Activated naive CD4-positive, alpha-beta T cell treated with anti-CD3 and anti-CD28 coated beads for 36 hours (primary cell): ENCODE data around the gene CCNB1IP1. TPM values are rescaled to one million over a fixed set of nuclear protein-coding genes. Genes with fewer than 3 reads are reported as not detected.

Source experiments
- CTCF ChIA-PET: fragments of 350-600 bp; sonication (Branson Sonifier 250); formaldehyde crosslinking; loops from one replicate; lab custom pipeline; 2021; ENCODE audit warnings: antibody characterized with exemption; lab: Charles Lee
- DNase-seq: peaks from one replicate; pipeline ENCODE4 v3.0.0-alpha.2; 2020
- H3K27ac Mint-ChIP-seq: one replicate; pipeline ENCODE4 v1.8.0; 2021; ENCODE audit warnings: mild to moderate bottlenecking, mixed read lengths
- H3K27me3 Mint-ChIP-seq: one replicate; pipeline ENCODE4 v1.8.0; 2021; ENCODE audit warnings: low read depth, mixed read lengths
- H3K36me3 Mint-ChIP-seq: one replicate; pipeline ENCODE4 v1.8.0; 2021; ENCODE audit warnings: low read depth, mixed read lengths
- H3K4me1 Mint-ChIP-seq: one replicate; pipeline ENCODE4 v1.8.0; 2021; ENCODE audit warnings: low read depth, mixed read lengths
- H3K4me3 Mint-ChIP-seq: one replicate; pipeline ENCODE4 v1.8.0; 2021; ENCODE audit warnings: mild to moderate bottlenecking, moderate library complexity, mixed read lengths
- H3K9me3 Mint-ChIP-seq: one replicate; pipeline ENCODE4 v1.8.0; 2021; ENCODE audit warnings: mixed read lengths
- intact Hi-C: fragments of 100-400 bp; cut with micrococcal nuclease; formaldehyde crosslinking; loops from one replicate; pipeline ENCODE4 v1.15.1; 2023
- total RNA-seq, 2 experiments: library from RNA; stranded (reverse); gene quantifications; one replicate each; pipeline ENCODE4 v1.2.3, GENCODE V29; 2021

Gene CCNB1IP1
- total RNA-seq, 2 experiments from 2014 or later: 93.4 to 98.6 TPM

DNA sequence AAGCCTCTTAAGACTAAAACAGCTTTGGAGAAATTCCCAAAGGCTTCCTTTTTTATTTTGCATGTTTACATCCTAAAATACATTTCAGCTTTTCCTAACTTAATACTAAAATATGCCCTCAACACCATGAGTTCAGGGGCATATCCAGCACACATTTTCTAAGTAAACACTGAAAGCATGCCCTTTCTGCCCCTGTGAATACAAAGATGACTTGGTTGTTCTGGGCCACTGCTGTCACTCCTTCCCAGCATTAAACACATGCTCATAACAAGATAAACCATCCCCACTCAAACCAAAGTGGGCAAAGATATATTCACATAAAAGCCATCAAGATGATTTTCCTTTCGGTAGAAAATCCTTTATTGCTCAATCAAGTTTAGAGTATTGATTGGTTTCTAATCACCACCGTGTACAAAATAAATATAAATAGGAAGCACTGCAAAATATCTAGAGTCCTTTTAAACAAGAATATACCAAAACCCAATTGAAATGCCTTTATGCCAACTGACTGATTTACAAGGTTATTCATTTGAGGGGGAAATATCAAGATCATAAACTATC lies 1.9 kb downstream of the CCNB1IP1 start:
- intact Hi-C loops: loop anchor here (1.0 to 5.0 kb wide), 2 partner anchors 36 to 82 kb away; partner anchors contain the start of gene TEP1
- Mint-ChIP-seq H3K27ac (peak overlapping the region; percentile 56), H3K36me3 (peaks cover 25% of the 10 kb centered on the region), H3K9me3 (no peaks in the 10 kb centered on the region), H3K4me1 (peaks cover 49% of the 10 kb centered on the region), H3K4me3 (no peak overlapping the region), H3K27me3 (no peaks in the 10 kb centered on the region)
- CTCF ChIA-PET: interaction anchor here (1.1 to 7.0 kb wide), 2 partner anchors 10 to 292 kb away, joined by 3 to 83 read pairs; partner anchors contain the start of gene PARP2
- no peak for DNase-seq

DNA sequence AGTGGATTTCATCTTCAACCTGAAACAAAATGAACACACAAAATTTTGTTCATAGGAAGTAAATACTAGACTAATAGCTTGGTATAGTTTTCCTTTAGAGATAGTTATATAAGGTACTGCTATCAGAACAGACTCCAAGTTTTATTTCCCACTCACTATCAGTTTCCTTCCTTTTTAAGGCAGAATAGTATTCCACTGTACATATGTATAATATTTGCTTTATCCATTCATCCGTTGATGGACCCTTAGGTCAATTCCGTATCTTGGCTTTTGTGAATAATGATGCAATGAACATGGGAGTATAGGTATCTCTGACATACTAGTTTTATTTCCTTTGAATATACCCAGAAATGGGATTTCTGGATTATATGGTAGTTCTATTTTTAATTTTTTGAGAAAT lies 3.7 kb downstream of the CCNB1IP1 start:
- Mint-ChIP-seq H3K36me3 (peaks cover 32% of the 10 kb centered on the region), H3K27me3 (no peaks in the 10 kb centered on the region), H3K27ac (no peak overlapping the region), H3K4me1 (peaks cover 47% of the 10 kb centered on the region), H3K9me3 (no peaks in the 10 kb centered on the region), H3K4me3 (no peak overlapping the region)
- DNase-seq: no peak
- CTCF ChIA-PET: interaction anchor here (0.6 to 7.0 kb wide), 6 partner anchors 12 to 283 kb away, joined by 3 to 83 read pairs (median 4); partner anchors contain the start of gene PARP2
- intact Hi-C loops: no loop called here

DNA sequence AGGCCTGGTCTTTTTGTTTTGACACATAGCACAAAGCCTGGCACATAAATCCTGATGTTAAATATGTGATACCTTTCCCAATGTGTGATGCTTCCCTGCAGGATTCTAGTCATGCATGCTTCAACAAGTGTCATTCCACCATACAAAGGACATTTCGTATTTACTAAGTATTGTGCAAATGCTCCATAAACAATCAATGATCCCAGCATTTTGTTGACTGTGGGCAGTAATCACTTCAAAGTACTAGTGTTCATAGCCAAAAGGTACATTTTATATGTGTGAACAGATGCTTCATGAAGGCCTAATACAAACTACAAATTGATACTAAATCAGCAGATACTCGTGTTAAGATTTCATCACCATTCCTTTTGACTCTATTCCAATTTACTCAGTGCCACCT lies 4.4 kb downstream of the CCNB1IP1 start:
- peak overlapping the region; percentile 43 for H3K27ac Mint-ChIP-seq
- peaks cover 46% of the 10 kb centered on the region for H3K4me1 Mint-ChIP-seq
- DNase-seq: no peak
- CTCF ChIA-PET: interaction anchor here (0.6 to 7.0 kb wide), 14 partner anchors 13 to 284 kb away, joined by 3 to 83 read pairs (median 6); partner anchors contain the start of genes PARP2 and TEP1
- no peak overlapping the region for H3K4me3 Mint-ChIP-seq
- no peaks in the 10 kb centered on the region for H3K27me3 Mint-ChIP-seq
- peaks cover 37% of the 10 kb centered on the region for H3K36me3 Mint-ChIP-seq
- intact Hi-C loops: no loop called here
- no peaks in the 10 kb centered on the region for H3K9me3 Mint-ChIP-seq

DNA sequence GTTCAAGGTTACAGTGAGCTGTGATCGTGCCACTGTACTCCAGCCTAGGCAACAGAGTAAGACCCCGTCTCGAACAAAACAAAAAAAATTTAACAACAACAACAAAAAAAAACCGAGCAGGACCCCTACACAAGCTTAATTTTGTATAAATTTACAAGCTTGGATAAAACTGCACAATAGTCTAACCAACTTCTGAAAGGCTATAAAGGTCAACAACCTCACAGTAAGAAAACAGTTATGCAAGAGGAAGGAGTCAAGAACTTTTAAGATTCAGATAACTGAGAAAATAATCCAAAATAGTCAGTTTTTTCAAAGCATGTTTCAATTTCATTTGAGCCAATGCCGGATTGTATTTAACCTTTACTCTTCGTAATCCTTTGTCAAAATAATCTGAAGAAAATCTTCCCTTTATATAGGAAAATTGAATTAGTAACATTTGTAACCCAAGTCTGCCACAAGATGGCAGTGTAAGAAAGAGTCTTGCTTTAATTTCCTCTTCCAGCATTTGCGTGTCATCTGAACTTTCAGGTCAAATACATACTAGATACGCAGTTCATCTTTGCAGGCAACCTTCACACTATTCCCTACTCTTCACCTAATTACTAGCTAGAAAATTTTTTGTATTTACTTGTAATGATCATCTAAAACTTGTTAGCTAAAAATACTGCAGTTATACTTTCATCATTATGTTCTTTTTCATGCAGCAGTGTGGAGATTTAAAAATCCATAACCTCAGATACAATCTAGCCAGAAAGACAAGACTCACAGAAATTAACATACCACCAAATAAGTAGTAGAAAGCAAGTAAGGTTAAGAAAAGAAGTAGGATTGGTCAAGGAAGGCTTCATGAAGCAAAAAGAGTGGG lies 5.8 kb downstream of the CCNB1IP1 start:
- H3K4me3 Mint-ChIP-seq: no peak overlapping the region
- peak overlapping the region; percentile 57 for H3K27ac Mint-ChIP-seq
- peaks cover 39% of the 10 kb centered on the region for H3K36me3 Mint-ChIP-seq
- CTCF ChIA-PET: interaction anchor here (0.7 to 7.0 kb wide), 39 partner anchors 9 to 363 kb away, joined by 3 to 83 read pairs (median 4); partner anchors contain the start of genes APEX1, OSGEP, PARP2 and TEP1
- intact Hi-C loops: loop anchor here (1.0 kb wide), 2 partner anchors 88 to 282 kb away; no protein-coding TSS in a partner anchor
- DNase-seq: peak; percentile 38
- H3K27me3 Mint-ChIP-seq: no peaks in the 10 kb centered on the region
- peaks cover 45% of the 10 kb centered on the region for H3K4me1 Mint-ChIP-seq
- no peaks in the 10 kb centered on the region for H3K9me3 Mint-ChIP-seq

DNA sequence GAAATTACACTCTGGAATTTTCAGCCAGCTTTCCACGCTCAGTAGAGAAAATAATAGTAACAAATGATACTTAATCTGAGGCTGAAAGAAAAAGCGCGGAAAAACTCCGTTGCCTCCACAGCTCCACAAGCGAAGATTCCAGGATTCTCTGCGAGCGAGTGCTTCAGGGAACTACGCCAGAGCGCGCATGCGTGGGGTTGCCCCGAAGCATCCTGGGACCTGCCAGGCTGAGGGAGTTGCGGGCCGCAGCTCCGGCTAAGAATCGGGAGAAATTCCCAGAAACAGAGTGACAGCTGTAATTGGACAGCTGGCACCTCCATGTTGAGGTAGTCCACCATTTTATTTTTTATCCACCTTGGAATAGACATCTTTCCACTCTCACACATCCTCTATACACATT lies 15.4 kb downstream of the CCNB1IP1 start:
- DNase-seq: no peak
- no peaks in the 10 kb centered on the region for H3K9me3 Mint-ChIP-seq
- H3K27ac Mint-ChIP-seq: no peak overlapping the region
- peaks cover 2% of the 10 kb centered on the region for H3K4me1 Mint-ChIP-seq
- H3K36me3 Mint-ChIP-seq: peaks cover 40% of the 10 kb centered on the region
- no peak overlapping the region for H3K4me3 Mint-ChIP-seq
- H3K27me3 Mint-ChIP-seq: no peaks in the 10 kb centered on the region
- intact Hi-C loops: no loop called here
- CTCF ChIA-PET: interaction anchor here (1.5 kb wide), 1 partner anchor 10 kb away, joined by 12 read pairs; no protein-coding TSS in a partner anchor

DNA sequence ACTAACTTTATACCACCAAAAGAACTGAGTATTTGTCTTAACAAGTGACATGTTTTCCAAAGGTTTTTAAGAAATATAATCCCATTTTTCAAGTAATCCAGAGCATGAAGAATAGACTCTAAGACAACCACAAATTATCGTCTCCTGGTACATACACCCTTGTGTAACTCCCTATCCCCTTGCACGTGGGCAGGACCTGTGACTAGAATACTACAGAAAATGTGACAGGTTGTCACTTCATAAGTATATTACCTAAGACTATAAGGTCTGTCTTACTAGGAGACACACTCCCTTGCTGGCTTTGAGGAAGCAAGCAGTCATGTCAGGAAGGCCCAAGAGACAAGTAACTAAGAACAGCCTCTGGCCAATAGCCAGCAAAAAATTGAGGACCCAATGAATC lies 19.1 kb downstream of the CCNB1IP1 start:
- H3K4me1 Mint-ChIP-seq: peaks cover 2% of the 10 kb centered on the region
- intact Hi-C loops: no loop called here
- H3K4me3 Mint-ChIP-seq: no peak overlapping the region
- no peak overlapping the region for H3K27ac Mint-ChIP-seq
- peaks cover 33% of the 10 kb centered on the region for H3K36me3 Mint-ChIP-seq
- H3K9me3 Mint-ChIP-seq: no peaks in the 10 kb centered on the region
- no peak for DNase-seq
- CTCF ChIA-PET: interaction anchor here (0.7 kb wide), 1 partner anchor 15 kb away, joined by 3 read pairs; no protein-coding TSS in a partner anchor
- H3K27me3 Mint-ChIP-seq: no peaks in the 10 kb centered on the region

DNA sequence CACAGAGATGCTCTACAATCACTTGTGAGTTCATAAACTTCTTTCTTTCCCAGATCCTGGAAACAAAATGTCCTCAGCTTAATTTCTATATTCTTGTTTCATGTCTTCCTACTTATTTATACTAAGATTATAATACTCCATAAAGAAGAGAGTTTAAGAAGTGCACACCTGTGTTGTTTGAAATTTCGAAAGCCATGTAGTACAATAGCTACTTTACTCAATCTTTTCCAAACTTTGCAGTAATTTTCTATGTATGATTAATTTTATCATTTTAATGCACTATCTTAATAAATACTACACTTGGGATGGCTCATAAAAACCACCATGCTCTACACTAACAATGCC lies 27.0 kb downstream of the CCNB1IP1 start:
- peak overlapping the region; percentile 82 for H3K27ac Mint-ChIP-seq
- peaks cover 10% of the 10 kb centered on the region for H3K36me3 Mint-ChIP-seq
- no peak for DNase-seq
- intact Hi-C loops: no loop called here
- peak overlapping the region; percentile 96 for H3K4me3 Mint-ChIP-seq
- CTCF ChIA-PET: interaction anchor here (1.0 to 1.3 kb wide), 4 partner anchors 13 to 385 kb away, joined by 3 to 5 read pairs (median 3); partner anchors contain the start of gene OR11G2
- peaks cover 21% of the 10 kb centered on the region for H3K4me1 Mint-ChIP-seq
- no peaks in the 10 kb centered on the region for H3K9me3 Mint-ChIP-seq
- H3K27me3 Mint-ChIP-seq: no peaks in the 10 kb centered on the region

DNA sequence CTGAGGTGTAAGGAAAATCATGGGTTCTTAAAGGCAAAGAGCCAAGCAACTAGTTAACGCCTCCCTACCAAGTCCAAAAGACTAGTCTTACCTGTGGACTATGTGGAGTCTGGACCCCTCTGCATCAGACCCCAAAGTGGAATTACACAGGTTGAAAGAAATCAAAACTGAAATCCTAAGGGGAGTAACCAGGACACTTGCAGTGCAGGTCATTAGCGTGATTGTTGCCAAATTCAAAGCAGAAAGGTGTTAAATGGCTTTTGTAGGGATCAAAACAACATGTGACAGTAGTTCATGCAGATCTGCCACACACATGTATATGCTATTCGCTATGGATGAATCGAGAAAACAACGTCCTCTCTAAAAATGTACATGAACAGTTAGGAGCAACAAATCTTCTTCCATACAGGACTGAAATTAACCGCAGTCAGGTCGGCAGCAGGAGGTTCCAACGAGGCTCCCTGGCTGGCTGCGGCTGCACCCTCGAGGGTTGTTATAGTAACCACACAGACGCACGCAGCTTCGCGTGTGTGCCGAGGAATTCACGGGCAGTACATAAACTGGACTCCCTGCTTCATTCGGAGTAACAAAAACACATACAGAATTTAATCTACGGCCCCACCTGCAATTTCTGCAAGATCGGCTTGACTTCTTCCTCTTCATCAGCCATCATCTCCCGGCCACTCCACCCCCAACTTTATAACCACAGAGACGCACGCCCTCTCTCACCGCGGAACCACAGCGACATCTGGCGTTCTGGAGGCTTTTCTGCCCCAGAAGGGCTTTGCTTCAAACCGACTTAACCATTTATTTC lies 27.6 kb downstream of the CCNB1IP1 start, which contains the start of gene TTC5:
Gene TTC5, minus strand, starts transcription at position 687 of the 814 bp plus-strand sequence. Its CDS starts 14 bp downstream, at position 673.
- Mint-ChIP-seq H3K4me3 (peak within 1 kb of the TSS; percentile 96), H3K36me3 (peaks cover 11% of the 10 kb centered on the region), H3K4me1 (peaks cover 21% of the 10 kb centered on the region), H3K27ac (peak within 1 kb of the TSS; percentile 82), H3K27me3 (no peaks in the 10 kb centered on the region), H3K9me3 (no peaks in the 10 kb centered on the region)
- peak; percentile 92 for DNase-seq
- intact Hi-C loops: loop anchor here (1.0 to 2.0 kb wide), 3 partner anchors 27 to 304 kb away; partner anchors contain the start of genes CCNB1IP1 and PARP2
- CTCF ChIA-PET: interaction anchor here (0.6 to 1.3 kb wide), 3 partner anchors 12 to 429 kb away, joined by 3 read pairs; partner anchors contain the start of gene OR11G2

DNA sequence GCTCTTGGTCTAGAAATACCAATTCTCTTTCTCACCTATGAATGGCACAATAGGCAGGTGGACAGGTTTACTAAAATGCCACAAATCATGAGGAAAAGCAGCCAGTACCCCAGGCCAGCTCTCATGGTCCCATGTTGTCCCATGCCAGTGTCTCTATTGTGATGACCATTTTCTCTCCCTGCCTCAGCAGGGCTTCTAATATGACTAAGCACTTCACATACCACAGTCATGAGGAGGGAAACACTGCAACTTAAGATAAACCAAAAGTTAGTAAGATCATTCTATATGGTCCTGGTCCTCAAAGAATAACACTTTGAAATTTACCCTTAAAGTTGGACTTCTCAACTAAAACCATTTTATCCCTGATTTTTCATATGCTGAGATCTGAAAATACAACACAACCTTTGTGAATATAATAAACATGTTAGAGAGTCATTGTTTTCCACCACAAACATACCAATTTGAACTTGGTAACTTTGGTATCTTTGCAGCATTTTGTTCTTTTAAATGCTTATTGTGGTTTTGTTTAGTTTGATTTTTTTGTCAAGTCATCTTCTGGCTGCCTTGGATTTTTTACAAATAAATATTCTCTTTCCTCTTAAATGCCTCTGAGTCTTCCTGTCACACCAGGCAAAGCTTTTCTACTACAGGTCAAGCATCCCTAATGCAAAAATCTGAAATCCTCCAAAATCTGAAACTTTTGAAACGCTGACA lies 30.9 kb downstream of the CCNB1IP1 start:
- Mint-ChIP-seq H3K4me1 (peaks cover 21% of the 10 kb centered on the region), H3K9me3 (no peaks in the 10 kb centered on the region), H3K27ac (no peak overlapping the region), H3K27me3 (no peaks in the 10 kb centered on the region), H3K4me3 (no peak overlapping the region), H3K36me3 (peaks cover 28% of the 10 kb centered on the region)
- intact Hi-C loops: no loop called here
- CTCF ChIA-PET: no interaction called here
- DNase-seq: no peak

DNA sequence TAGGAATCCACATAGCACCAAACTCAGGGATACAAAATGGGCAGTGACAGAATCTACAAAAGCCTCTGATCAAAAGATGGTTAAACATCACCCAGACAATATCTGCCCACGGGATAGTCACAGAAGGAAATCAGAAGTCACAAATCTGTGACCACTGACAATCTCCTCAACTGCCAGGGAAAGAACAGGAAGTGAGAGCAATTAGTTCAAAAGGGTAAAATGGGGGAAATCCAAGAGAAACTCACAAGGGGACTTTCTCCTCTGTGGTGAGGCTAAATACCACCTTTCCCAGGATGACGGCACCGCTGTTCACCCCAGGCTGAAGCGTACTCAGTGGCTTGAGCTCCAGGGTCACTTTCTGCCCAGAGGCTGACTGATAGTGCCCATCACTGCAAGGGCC lies 38.0 kb downstream of the CCNB1IP1 start:
- Mint-ChIP-seq H3K27ac (no peak overlapping the region), H3K9me3 (no peaks in the 10 kb centered on the region), H3K4me3 (no peak overlapping the region), H3K27me3 (no peaks in the 10 kb centered on the region), H3K4me1 (peaks cover 2% of the 10 kb centered on the region), H3K36me3 (peaks cover 44% of the 10 kb centered on the region)
- intact Hi-C loops: no loop called here
- DNase-seq: peak; percentile 10
- CTCF ChIA-PET: no interaction called here

DNA sequence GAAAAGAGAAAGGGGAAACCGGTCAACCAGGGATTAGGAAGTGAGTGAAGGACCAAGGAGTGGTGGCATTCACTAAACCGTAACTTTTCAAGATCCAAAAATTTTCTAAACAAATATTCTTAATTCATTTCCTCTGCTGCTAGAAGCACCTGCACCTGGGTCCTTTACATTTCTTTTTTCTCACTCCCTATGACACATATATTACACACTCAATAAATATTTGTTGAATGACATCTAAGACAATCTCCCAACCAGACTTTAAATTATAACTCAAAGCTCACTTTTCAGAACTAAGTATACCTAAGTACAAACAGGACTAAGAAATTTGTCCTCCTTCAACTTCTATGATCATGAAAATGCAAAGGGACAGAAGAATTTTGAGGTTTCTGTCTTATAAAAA lies 38.4 kb downstream of the CCNB1IP1 start:
- no peak for DNase-seq
- intact Hi-C loops: no loop called here
- Mint-ChIP-seq H3K27me3 (no peaks in the 10 kb centered on the region), H3K9me3 (no peaks in the 10 kb centered on the region), H3K36me3 (peaks cover 44% of the 10 kb centered on the region), H3K4me1 (peaks cover 2% of the 10 kb centered on the region), H3K4me3 (no peak overlapping the region), H3K27ac (no peak overlapping the region)
- CTCF ChIA-PET: no interaction called here
